Upper lobe of left lung (tissue), 4 donors: ENCODE data around the gene TRIM23.

Experiments used
- CTCF ChIP-seq, 6 experiments: fragments of 450-650 bp in 4 of 6; fragments of 200-600 bp in 2 of 6; sonication (generic) in 2 of 6; IDR thresholded peaks; one replicate each; pipeline ENCODE4 v1.5.1; 2016 to 2019; ENCODE audit warnings: antibody characterized with exemption in 6 of 6
- EP300 ChIP-seq, 4 donors: sonication (generic); formaldehyde crosslinking; IDR thresholded peaks; one replicate each; pipeline ENCODE4 v1.5.1; 2017; ENCODE audit warnings: antibody characterized with exemption in 4 of 4, control low read depth in 2 of 4
- POLR2A ChIP-seq, 4 donors: fragments of 450-650 bp; IDR thresholded peaks; one replicate each; pipeline ENCODE4 v1.5.1; 2016 to 2017; ENCODE audit warnings: antibody characterized with exemption in 4 of 4, mild to moderate bottlenecking in 2 of 4

- no peak for TF ChIP-seq CTCF (IDR thresholded peaks at IDR 0.05)
- no peak for TF ChIP-seq POLR2A (IDR thresholded peaks at IDR 0.05)
- TF ChIP-seq EP300 (IDR thresholded peaks at IDR 0.05) = no peak
These were observed 68.0 kb downstream of the TRIM23 start for GRCh38 chr5:65556181-65556580.
